LNCAP (cell line): Measurements from ENCODE around the gene ZNF423.

Source experiments
- TF ChIP-seq, protein P1 (sequence below): fragments of 450-650 bp; IDR thresholded peaks from 2 replicates; pipeline ENCODE4 v1.5.1; 2017; ENCODE audit warnings: mild to moderate bottlenecking

Gene ZNF423

GRCh38 chr16:49809561-49809960 is 46.4 kb downstream of the ZNF423 start:
- TF ChIP-seq, protein P1, sequence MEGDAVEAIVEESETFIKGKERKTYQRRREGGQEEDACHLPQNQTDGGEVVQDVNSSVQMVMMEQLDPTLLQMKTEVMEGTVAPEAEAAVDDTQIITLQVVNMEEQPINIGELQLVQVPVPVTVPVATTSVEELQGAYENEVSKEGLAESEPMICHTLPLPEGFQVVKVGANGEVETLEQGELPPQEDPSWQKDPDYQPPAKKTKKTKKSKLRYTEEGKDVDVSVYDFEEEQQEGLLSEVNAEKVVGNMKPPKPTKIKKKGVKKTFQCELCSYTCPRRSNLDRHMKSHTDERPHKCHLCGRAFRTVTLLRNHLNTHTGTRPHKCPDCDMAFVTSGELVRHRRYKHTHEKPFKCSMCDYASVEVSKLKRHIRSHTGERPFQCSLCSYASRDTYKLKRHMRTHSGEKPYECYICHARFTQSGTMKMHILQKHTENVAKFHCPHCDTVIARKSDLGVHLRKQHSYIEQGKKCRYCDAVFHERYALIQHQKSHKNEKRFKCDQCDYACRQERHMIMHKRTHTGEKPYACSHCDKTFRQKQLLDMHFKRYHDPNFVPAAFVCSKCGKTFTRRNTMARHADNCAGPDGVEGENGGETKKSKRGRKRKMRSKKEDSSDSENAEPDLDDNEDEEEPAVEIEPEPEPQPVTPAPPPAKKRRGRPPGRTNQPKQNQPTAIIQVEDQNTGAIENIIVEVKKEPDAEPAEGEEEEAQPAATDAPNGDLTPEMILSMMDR, result no peak

DNA sequence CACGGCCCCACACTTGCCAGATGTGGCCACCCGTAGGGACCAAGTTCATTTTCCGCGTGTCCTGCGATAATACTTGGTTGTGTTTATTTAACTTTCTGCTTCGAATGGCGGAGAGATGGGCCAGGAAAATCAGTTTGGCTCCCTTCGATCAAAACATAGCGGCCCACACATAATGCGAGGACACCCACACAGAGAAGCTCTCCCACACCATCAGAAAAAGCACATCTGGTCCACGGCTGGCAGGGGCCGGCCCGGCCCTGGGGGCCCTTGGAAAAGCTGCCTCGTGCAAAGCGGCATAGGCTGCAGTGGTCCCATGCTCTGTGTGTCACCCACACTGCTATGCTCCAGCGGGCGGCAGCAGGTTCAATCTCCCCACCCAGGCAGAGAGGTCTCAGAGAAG is 46.9 kb downstream of the ZNF423 start:
- TF ChIP-seq, protein P1, result no peak

GRCh38 chr16:49806446-49806845 is 49.5 kb downstream of the ZNF423 start:
- TF ChIP-seq, protein P1, result no peak

GRCh38 chr16:49801290-49801689 is 54.6 kb downstream of the ZNF423 start:
- TF ChIP-seq, protein P1, result no peak

GRCh38 chr16:49800876-49801275 is 55.0 kb downstream of the ZNF423 start:
- TF ChIP-seq, protein P1, result no peak

DNA sequence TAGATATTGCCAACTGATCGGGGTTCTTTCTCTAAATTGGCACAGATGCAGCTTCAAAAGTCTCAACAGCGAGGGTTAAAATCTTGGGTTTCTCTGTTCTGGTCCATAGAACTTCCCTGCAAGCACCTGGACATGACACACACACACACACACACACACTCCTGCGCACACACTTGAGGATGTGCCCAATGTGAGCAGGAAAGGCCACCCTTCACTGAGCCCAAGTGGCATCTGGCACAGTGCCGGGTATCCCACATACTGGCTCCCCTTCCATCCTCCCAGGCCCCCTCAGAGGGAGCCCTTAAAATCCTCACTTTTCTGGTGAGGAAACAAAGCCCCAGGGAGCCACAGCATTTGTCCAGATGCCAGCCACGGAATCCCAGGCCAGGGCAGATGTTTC is 55.5 kb downstream of the ZNF423 start:
- TF ChIP-seq, protein P1, result no peak

GRCh38 chr16:49799172-49799571 is 56.7 kb downstream of the ZNF423 start:
- TF ChIP-seq, protein P1, result no peak

DNA sequence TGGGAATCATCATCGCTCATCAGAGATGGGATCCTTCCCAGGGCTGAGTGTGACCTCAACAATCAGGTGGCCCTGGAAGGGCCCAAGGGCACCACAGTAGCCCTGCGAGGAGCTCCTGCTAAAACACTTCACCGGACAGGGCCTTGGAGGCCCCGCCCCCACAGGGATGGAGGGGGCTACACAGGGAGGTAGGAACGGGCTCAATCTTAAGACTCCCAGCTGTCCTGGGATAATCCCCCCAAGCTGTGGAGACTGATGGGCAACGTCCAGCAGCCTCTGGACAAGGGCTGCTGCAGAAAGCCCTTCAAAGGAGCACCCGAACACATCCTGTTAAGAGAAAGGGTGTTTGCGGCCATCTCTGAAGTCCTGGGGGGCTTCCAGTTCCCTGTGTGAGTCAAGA is 60.4 kb downstream of the ZNF423 start:
- TF ChIP-seq, protein P1, result no peak
